ENCODE data around the gene ARMC7. TPM values are rescaled to one million over a fixed set of nuclear protein-coding genes. Genes with fewer than 3 reads are reported as not detected.

Gene ARMC7
- polyA plus RNA-seq, 1 donor (not counting 4 experiments of a cell fraction or from before 2014, with no cell fraction given) = 4.2 TPM

GRCh38 chr17:75173526-75173925, 63.8 kb downstream of the ARMC7 start:
- no peak for TF ChIP-seq EZH2 (IDR thresholded peaks at IDR 0.05; ENCODE audit: low read length)
- no peak for TF ChIP-seq CTCF (optimal IDR thresholded peaks at IDR 0.05 in 1 of 3, IDR thresholded peaks at IDR 0.05 in 1 of 3, conservative IDR thresholded peaks at IDR 0.05 in 1 of 3; ENCODE audit: extremely low read depth in 1 of 3, insufficient read depth in 2 of 3, low read length in 3 of 3)
- H3K36me3 ChIP-seq (ENCODE audit: control insufficient read depth in 2 of 2, extremely low read depth in 1 of 2, insufficient read depth in 2 of 2, low read length in 2 of 2) = peaks cover 17 to 32% of the 10 kb centered on the region in 2 experiments
- H3K4me1 ChIP-seq (ENCODE audit: control insufficient read depth, extremely low read depth, insufficient read depth, low read length) = no peaks in the 10 kb centered on the region
- no peak overlapping the region for H3K4me3 ChIP-seq (ENCODE audit: control insufficient read depth in 2 of 3, extremely low read depth in 1 of 3, insufficient read depth in 2 of 3, low read depth in 1 of 3, low read length in 3 of 3)
- DNase-seq (ENCODE audit: low read depth, low spot score) = no peak
- H3K27me3 ChIP-seq (ENCODE audit: control insufficient read depth, extremely low read depth, insufficient read depth, low read length) = no peaks in the 10 kb centered on the region
- H3K4me2 ChIP-seq (ENCODE audit: control insufficient read depth, extremely low read depth, insufficient read depth, low read depth, low read length) = no peak overlapping the region
- H3K9me1 ChIP-seq (ENCODE audit: control insufficient read depth, extremely low read depth, insufficient read depth, low read length) = no peaks in the 10 kb centered on the region
- no peak for FAIRE-seq
- dilution Hi-C loops (cut with MboI; ENCODE audit: extremely low pct_ligation_motif_present, low sequenced_read_pairs) = no loop called here
- no peak overlapping the region for H3K9ac ChIP-seq (ENCODE audit: control insufficient read depth, extremely low read depth, insufficient read depth, low read length)
- no peak overlapping the region for H2AFZ ChIP-seq (ENCODE audit: control insufficient read depth, low read length)
- no peaks in the 10 kb centered on the region for H4K20me1 ChIP-seq (ENCODE audit: control insufficient read depth, extremely low read depth, insufficient read depth, low read length)
- H3K79me2 ChIP-seq (ENCODE audit: control insufficient read depth, insufficient read depth, low read length) = peaks cover 78% of the 10 kb centered on the region
- H3K27ac ChIP-seq (ENCODE audit: control insufficient read depth, insufficient read depth, low read length) = no peak overlapping the region
- H3K9me3 ChIP-seq (ENCODE audit: control insufficient read depth, low read depth, low read length) = no peaks in the 10 kb centered on the region

GRCh38 chr17:75174996-75175395, 65.2 kb downstream of the ARMC7 start:
- Histone ChIP-seq H3K9me3 (ENCODE audit: control insufficient read depth, low read depth, low read length) (no peaks in the 10 kb centered on the region), H3K36me3 (ENCODE audit: control insufficient read depth in 2 of 2, extremely low read depth in 1 of 2, insufficient read depth in 2 of 2, low read length in 2 of 2) (peaks cover 17 to 38% of the 10 kb centered on the region in 2 experiments), H4K20me1 (ENCODE audit: control insufficient read depth, extremely low read depth, insufficient read depth, low read length) (peaks cover 2% of the 10 kb centered on the region), H3K9ac (ENCODE audit: control insufficient read depth, extremely low read depth, insufficient read depth, low read length) (no peak overlapping the region), H3K9me1 (ENCODE audit: control insufficient read depth, extremely low read depth, insufficient read depth, low read length) (no peaks in the 10 kb centered on the region), H2AFZ (ENCODE audit: control insufficient read depth, low read length) (no peak overlapping the region), H3K27me3 (ENCODE audit: control insufficient read depth, extremely low read depth, insufficient read depth, low read length) (no peaks in the 10 kb centered on the region), H3K79me2 (ENCODE audit: control insufficient read depth, insufficient read depth, low read length) (peaks cover 86% of the 10 kb centered on the region), H3K4me1 (ENCODE audit: control insufficient read depth, extremely low read depth, insufficient read depth, low read length) (no peaks in the 10 kb centered on the region), H3K27ac (ENCODE audit: control insufficient read depth, insufficient read depth, low read length) (no peak overlapping the region), H3K4me3 (ENCODE audit: control insufficient read depth in 2 of 3, extremely low read depth in 1 of 3, insufficient read depth in 2 of 3, low read depth in 1 of 3, low read length in 3 of 3) (no peak overlapping the region), H3K4me2 (ENCODE audit: control insufficient read depth, extremely low read depth, insufficient read depth, low read depth, low read length) (no peak overlapping the region)
- TF ChIP-seq EZH2 (IDR thresholded peaks at IDR 0.05; ENCODE audit: low read length) (no peak), CTCF (optimal IDR thresholded peaks at IDR 0.05 in 1 of 3, IDR thresholded peaks at IDR 0.05 in 1 of 3, conservative IDR thresholded peaks at IDR 0.05 in 1 of 3; ENCODE audit: extremely low read depth in 1 of 3, insufficient read depth in 2 of 3, low read length in 3 of 3) (no peak)
- FAIRE-seq (no peak), DNase-seq (ENCODE audit: low read depth, low spot score) (no peak)
- dilution Hi-C loops (cut with MboI; ENCODE audit: extremely low pct_ligation_motif_present, low sequenced_read_pairs) = no loop called here
